Fibroblast of the conjunctiva (primary cell): ENCODE measurements around the gene E2F1.
"Not testable (repeated sequence)": the region's sequence is repeated elsewhere in the genome, so short reads cannot be mapped to it uniquely, and the experiment has no call there.

Source experiments
- DNase-seq: peaks from one replicate; pipeline ENCODE4 v3.0.0-alpha.2; 2010; ENCODE audit warnings: low read depth

The E2F1 gene

GRCh38 chr20:33640287-33640686 lies 45.9 kb downstream of the E2F1 start:
- DNase-seq = no peak

DNA sequence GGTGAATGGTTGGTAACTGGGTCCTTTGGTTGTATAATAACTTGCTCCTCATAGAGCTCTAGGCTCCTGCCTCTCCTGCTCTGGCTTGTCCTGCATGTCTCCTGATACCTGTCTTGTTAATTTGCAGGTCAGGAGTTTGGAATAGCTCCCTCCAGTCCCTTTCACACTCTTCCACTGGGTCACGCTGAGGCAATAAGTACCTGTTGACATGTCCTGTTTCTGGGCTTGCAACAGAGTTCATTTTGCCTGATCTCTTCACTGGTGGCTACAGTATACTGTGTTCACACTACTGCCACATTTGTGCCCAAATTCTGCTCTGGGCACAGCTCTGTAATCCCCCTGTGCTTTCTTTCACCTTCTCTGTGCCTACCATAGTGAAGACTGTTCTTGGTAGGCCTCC lies 49.4 kb downstream of the E2F1 start:
- no peak for DNase-seq

DNA sequence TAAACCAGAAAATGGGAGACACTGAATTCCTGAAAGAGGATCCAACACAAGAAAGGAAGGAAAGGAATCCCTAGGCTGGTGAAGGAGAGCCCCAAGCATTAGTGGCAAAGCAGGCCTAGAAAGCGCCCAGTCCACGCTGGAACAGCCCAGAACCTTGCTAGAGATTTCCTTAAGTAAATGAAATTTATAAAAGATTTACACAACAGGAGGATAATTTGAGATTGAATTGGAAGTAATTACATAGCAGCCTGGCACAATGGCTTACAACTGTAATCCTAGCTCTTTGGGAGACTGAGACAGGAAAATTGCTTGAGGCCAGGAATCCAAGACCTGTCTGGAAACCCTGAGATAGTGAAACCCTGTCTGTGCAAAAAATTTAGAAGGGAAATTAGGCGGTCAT lies 50.8 kb downstream of the E2F1 start:
- no peak for DNase-seq

DNA sequence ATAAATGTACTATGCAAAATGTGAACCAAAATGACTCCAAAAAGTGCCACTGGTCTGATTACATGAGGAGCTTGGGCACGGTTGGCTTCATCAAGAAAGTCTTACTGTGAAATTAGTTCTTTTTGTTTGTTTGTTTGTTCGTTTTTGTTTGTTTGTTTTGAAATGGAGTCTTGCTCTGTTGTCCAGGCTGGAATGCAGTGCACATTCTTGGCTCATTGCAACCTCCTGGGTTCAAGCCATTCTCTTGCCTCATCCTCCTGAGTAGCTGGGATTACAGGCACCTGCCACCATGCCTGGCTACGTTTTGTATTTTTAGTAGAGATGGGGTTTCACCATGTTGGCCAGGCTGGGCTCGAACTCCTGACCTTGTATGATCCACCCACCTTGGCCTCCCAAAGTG lies 54.3 kb downstream of the E2F1 start:
- DNase-seq = not testable (repeated sequence)

DNA sequence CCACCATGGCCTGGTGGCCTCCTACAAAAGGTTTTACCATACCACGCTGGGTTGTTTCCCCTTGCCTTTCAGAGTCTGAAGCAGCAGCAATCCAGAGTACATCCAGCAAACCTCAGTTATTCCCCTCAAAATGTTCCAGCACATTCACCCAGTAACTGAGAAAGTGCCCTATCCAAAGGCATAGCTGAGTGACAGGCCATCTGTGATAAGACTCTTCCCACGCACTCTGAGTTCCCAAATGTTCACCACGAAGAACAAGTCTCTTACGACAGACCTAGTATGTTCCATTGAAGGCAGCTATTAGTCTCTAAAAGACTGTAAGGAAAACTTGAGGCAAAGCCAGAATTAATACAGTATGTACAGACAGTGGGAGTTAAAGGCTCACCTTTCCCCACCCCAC lies 55.7 kb downstream of the E2F1 start:
- DNase-seq = no peak

DNA sequence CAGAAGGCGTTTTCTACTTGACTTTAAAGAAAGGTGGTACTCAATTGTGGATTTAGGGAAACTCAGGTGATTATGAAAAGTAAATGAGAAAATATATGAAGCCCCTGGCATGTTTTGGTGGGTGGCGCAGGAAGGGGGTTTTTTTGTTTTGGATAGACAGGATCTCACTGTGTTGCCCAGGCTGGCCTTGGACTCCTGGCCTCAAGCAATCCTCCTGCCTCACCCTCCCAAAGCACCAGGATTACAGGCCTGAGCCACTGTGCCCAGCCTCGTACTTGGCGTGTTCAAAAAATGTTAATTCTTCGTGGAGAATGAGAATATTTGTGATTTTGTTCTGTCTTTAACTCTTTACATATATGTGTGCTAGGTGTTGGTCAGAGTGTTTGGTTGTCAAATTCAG lies 56.2 kb downstream of the E2F1 start:
- no peak for DNase-seq

- no peak for DNase-seq
Observed at GRCh38 chr20:33629533-33629932, 56.7 kb downstream of the E2F1 start.

- DNase-seq = no peak
Observed at GRCh38 chr20:33627577-33628216, 58.5 kb downstream of the E2F1 start.

- no peak for DNase-seq
Observed at GRCh38 chr20:33626190-33626589, 60.0 kb downstream of the E2F1 start.
